NB4 (cell line): ENCODE measurements around the gene TJP1.

Experiments used
- DNase-seq: peaks from one replicate; pipeline ENCODE4 v3.0.0; 2010; ENCODE audit warnings: low read depth
- H3K4me3 ChIP-seq: one replicate; pipeline ENCODE4 v1.5.1; 2011; ENCODE audit warnings: mild to moderate bottlenecking, low read depth, low read length, moderate library complexity
- MYC ChIP-seq: IDR thresholded peaks from 2 replicates; pipeline ENCODE4 v1.6.1; 2011; ENCODE audit warnings: low read depth, low read length
- POLR2A ChIP-seq: IDR thresholded peaks from 2 replicates; pipeline ENCODE4 v1.6.1; 2011; ENCODE audit warnings: mild to moderate bottlenecking; ENCODE audit not compliant: insufficient read length; ENCODE audit errors: extremely low read depth
- TF ChIP-seq, protein P1 (sequence below): IDR thresholded peaks from one replicate; pipeline ENCODE4 v1.5.1; 2012; ENCODE audit warnings: low read depth, low read length
- TF ChIP-seq, protein P2 (sequence below): IDR thresholded peaks from 2 replicates; pipeline ENCODE4 v1.6.1; 2011; ENCODE audit warnings: low read depth, low read length

Gene TJP1

GRCh38 chr15:29685156-29686078, 136.9 kb downstream of the TJP1 start:
- DNase-seq: no peak
- H3K4me3 ChIP-seq: no peak overlapping the region
- TF ChIP-seq POLR2A (no peak), MYC (no peak)
- TF ChIP-seq, protein P1, sequence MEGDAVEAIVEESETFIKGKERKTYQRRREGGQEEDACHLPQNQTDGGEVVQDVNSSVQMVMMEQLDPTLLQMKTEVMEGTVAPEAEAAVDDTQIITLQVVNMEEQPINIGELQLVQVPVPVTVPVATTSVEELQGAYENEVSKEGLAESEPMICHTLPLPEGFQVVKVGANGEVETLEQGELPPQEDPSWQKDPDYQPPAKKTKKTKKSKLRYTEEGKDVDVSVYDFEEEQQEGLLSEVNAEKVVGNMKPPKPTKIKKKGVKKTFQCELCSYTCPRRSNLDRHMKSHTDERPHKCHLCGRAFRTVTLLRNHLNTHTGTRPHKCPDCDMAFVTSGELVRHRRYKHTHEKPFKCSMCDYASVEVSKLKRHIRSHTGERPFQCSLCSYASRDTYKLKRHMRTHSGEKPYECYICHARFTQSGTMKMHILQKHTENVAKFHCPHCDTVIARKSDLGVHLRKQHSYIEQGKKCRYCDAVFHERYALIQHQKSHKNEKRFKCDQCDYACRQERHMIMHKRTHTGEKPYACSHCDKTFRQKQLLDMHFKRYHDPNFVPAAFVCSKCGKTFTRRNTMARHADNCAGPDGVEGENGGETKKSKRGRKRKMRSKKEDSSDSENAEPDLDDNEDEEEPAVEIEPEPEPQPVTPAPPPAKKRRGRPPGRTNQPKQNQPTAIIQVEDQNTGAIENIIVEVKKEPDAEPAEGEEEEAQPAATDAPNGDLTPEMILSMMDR: no peak
- TF ChIP-seq, protein P2, sequence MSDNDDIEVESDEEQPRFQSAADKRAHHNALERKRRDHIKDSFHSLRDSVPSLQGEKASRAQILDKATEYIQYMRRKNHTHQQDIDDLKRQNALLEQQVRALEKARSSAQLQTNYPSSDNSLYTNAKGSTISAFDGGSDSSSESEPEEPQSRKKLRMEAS: no peak

DNA sequence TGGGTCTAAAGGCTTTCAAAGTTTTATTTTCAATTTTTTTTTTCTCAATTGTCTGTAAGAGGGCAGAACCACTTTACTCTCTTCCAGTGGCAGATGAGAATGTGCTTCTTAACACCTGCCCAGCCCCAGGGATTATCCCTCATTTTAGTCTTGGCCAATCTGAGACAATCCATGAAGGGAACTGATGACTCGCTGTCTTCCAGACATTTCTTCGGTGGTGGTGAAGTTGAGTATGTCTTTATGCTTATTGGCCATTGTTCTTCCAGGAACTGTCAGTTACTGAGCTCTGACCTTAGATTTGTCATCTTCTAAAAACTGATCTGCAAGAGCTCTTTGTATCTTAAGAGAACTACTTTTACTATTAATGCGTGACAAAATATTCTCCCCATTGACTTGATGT, 139.5 kb downstream of the TJP1 start:
- TF ChIP-seq, protein P1: no peak
- TF ChIP-seq MYC (no peak), POLR2A (no peak)
- TF ChIP-seq, protein P2: no peak
- no peak overlapping the region for H3K4me3 ChIP-seq
- no peak for DNase-seq

- no peak overlapping the region for H3K4me3 ChIP-seq
- no peak for DNase-seq
- no peak for TF ChIP-seq MYC
- TF ChIP-seq, protein P1: no peak
- TF ChIP-seq, protein P2: no peak
These were observed 139.9 kb downstream of the TJP1 start for GRCh38 chr15:29682361-29682760.

DNA sequence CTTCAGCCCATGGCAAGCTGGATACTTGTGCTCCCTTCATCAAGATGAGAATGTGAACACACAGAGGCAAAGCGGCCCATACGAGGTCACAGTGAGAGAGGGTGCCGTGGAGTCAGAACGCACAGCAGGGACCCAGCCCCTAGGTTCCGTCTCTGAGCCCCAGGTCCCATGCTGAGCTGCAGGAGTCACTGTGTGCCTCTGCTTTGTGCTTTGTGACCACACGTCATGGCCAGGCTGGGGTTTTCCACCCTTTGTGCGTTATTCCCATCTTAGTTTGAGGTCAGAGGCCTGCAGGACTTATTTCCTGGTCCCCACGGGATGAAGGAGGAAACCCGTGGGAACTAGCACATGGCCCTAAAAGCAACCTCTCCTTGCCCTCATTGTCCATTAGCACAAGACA, 140.3 kb downstream of the TJP1 start:
- H3K4me3 ChIP-seq: no peak overlapping the region
- DNase-seq: no peak
- TF ChIP-seq, protein P1: no peak
- TF ChIP-seq, protein P2: no peak
- no peak for TF ChIP-seq POLR2A
- no peak for TF ChIP-seq MYC

GRCh38 chr15:29681166-29681845, 141.0 kb downstream of the TJP1 start:
- no peak for DNase-seq
- no peak overlapping the region for H3K4me3 ChIP-seq
- TF ChIP-seq, protein P1: no peak
- TF ChIP-seq, protein P2: no peak
- TF ChIP-seq MYC: no peak
